ENCODE results near the gene SLC30A7. TPM values are rescaled to one million over a fixed set of nuclear protein-coding genes. Genes with fewer than 3 reads are reported as not detected.
"Not testable (repeated sequence)": the region's sequence is repeated elsewhere in the genome, so short reads cannot be mapped to it uniquely, and the experiment has no call there.

SLC30A7 gene
- polyA plus RNA-seq, 3 donors: 9.2 to 23.3 (median 17.6) TPM

DNA sequence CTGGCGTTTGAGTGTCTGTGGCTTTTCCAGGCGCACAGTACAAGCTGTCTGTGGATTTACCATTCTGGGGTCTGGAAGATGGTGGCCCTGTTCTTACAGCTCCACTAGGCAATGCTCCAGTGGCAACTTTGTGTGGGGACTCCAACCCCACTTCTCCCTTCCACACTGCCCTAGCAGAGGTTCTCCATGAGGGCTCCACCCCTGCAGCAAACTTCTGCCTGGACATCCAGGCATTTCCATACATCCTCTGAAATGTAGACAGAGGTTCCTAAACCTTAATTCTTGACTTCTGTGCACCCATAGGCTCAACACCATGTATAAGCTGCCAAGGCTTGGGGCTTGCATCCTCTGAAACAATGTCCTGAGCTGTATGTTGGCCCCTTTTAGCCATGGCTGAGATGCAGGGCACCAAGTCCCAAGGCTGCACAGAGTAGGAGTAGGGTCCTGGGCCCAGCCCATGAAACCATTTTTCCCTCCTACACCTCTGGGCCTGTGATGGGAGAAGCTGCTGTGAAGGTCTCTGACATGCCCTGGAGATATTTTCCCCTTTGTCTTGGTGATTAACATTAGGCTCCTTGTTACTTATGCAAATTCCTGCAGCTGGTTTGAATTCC is 5.9 kb upstream of the SLC30A7 start:
- H3K36me3 ChIP-seq (replicated peaks in 1 of 2; ENCODE audit: control insufficient read depth in 1 of 2, insufficient read depth in 2 of 2, low read length in 2 of 2); H3K27me3 Mint-ChIP-seq (ENCODE audit: low read depth in 3 of 3); H4K20me1 ChIP-seq (ENCODE audit: insufficient read depth, low read length); H3K27me3 ChIP-seq (ENCODE audit: control insufficient read depth in 2 of 2, insufficient read depth in 2 of 2, low read length in 2 of 2); H3K4me3 Mint-ChIP-seq; H3K27ac Mint-ChIP-seq; H3K4me2 ChIP-seq (replicated peaks; ENCODE audit: extremely low read depth, low read length, poor library complexity, severe bottlenecking); H3K9ac ChIP-seq (ENCODE audit: insufficient read depth, low read length, poor library complexity, severe bottlenecking); H2AFZ ChIP-seq (ENCODE audit: insufficient read depth, low read depth, low read length, poor library complexity, severe bottlenecking); H3K36me3 Mint-ChIP-seq; H3K79me2 ChIP-seq (ENCODE audit: insufficient read depth, low read length); H3K4me3 ChIP-seq (replicated peaks in 1 of 3; ENCODE audit: low read depth in 2 of 3, low read length in 3 of 3); H3K27ac ChIP-seq (ENCODE audit: low read depth in 1 of 2, low read length in 2 of 2); DNase-seq: not testable (repeated sequence)
- Mint-ChIP-seq H3K9me3 (peaks cover 18 to 33% (median 23%) of the 10 kb centered on the region in 7 donors), H3K4me1 (peaks cover 12% of the 10 kb centered on the region)
- intact Hi-C loops (cut with micrococcal nuclease): loop anchor here in 1 of 2 donors (10.0 kb wide), 1 partner anchor 855 kb away; a partner anchor contains a TSS
- Histone ChIP-seq H3K9me3 (replicated peaks in 1 of 2; ENCODE audit: control insufficient read depth in 1 of 2, insufficient read depth in 1 of 2, low read length in 2 of 2) (peaks cover 15 to 16% of the 10 kb centered on the region in 2 donors), H3K4me1 (ENCODE audit: control insufficient read depth in 1 of 2, insufficient read depth in 2 of 2, low read length in 2 of 2) (peaks cover 0 to 12% of the 10 kb centered on the region in 2 donors)
- WGBS (ENCODE audit: insufficient coverage): 100% methylated on average over 2 of the region's 2 CpGs

GRCh38 chr1:100891380-100891779 is 4.5 kb upstream of the SLC30A7 start:
- 83% methylated on average over 1 of the region's 1 CpG for WGBS (ENCODE audit: insufficient coverage)
- H2AFZ ChIP-seq (ENCODE audit: insufficient read depth, low read depth, low read length, poor library complexity, severe bottlenecking): no peak overlapping the region
- H3K4me3 ChIP-seq (replicated peaks in 1 of 3; ENCODE audit: low read depth in 2 of 3, low read length in 3 of 3): no peak overlapping the region
- no peaks in the 10 kb centered on the region for H4K20me1 ChIP-seq (ENCODE audit: insufficient read depth, low read length)
- no peak overlapping the region for H3K27ac ChIP-seq (ENCODE audit: low read depth in 1 of 2, low read length in 2 of 2)
- no peak overlapping the region for H3K27ac Mint-ChIP-seq
- H3K9me3 ChIP-seq (replicated peaks in 1 of 2; ENCODE audit: control insufficient read depth in 1 of 2, insufficient read depth in 1 of 2, low read length in 2 of 2): peaks cover 15 to 16% of the 10 kb centered on the region in 2 donors
- no peak overlapping the region for H3K4me3 Mint-ChIP-seq
- H3K27me3 ChIP-seq (ENCODE audit: control insufficient read depth in 2 of 2, insufficient read depth in 2 of 2, low read length in 2 of 2): no peaks in the 10 kb centered on the region
- peaks cover 0 to 12% of the 10 kb centered on the region in 2 donors for H3K4me1 ChIP-seq (ENCODE audit: control insufficient read depth in 1 of 2, insufficient read depth in 2 of 2, low read length in 2 of 2)
- intact Hi-C loops (cut with micrococcal nuclease): loop anchor here in 1 of 2 donors (10.0 kb wide), 1 partner anchor 857 kb away; a partner anchor contains a TSS
- peaks cover 13% of the 10 kb centered on the region for H3K79me2 ChIP-seq (ENCODE audit: insufficient read depth, low read length)
- TF ChIP-seq, protein P1, sequence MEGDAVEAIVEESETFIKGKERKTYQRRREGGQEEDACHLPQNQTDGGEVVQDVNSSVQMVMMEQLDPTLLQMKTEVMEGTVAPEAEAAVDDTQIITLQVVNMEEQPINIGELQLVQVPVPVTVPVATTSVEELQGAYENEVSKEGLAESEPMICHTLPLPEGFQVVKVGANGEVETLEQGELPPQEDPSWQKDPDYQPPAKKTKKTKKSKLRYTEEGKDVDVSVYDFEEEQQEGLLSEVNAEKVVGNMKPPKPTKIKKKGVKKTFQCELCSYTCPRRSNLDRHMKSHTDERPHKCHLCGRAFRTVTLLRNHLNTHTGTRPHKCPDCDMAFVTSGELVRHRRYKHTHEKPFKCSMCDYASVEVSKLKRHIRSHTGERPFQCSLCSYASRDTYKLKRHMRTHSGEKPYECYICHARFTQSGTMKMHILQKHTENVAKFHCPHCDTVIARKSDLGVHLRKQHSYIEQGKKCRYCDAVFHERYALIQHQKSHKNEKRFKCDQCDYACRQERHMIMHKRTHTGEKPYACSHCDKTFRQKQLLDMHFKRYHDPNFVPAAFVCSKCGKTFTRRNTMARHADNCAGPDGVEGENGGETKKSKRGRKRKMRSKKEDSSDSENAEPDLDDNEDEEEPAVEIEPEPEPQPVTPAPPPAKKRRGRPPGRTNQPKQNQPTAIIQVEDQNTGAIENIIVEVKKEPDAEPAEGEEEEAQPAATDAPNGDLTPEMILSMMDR (IDR thresholded peaks at IDR 0.05): no peak
- no peak overlapping the region for H3K9ac ChIP-seq (ENCODE audit: insufficient read depth, low read length, poor library complexity, severe bottlenecking)
- peaks cover 18 to 33% (median 23%) of the 10 kb centered on the region in 7 donors for H3K9me3 Mint-ChIP-seq
- H3K4me2 ChIP-seq (replicated peaks; ENCODE audit: extremely low read depth, low read length, poor library complexity, severe bottlenecking): no peak overlapping the region
- H3K36me3 ChIP-seq (replicated peaks in 1 of 2; ENCODE audit: control insufficient read depth in 1 of 2, insufficient read depth in 2 of 2, low read length in 2 of 2): no peaks in the 10 kb centered on the region
- H3K4me1 Mint-ChIP-seq: peaks cover 12% of the 10 kb centered on the region
- DNase-seq: no peak
- H3K27me3 Mint-ChIP-seq (ENCODE audit: low read depth in 3 of 3): no peaks in the 10 kb centered on the region
- H3K36me3 Mint-ChIP-seq: peaks cover 8% of the 10 kb centered on the region in 2 donors
